ENCODE measurements around the gene LMAN2L. TPM values are rescaled to one million over a fixed set of nuclear protein-coding genes. Genes with fewer than 3 reads are reported as not detected.

The LMAN2L gene
- total and polyA plus RNA-seq, 8 donors, result 5.4 to 15.8 (median 6.8) TPM

DNA sequence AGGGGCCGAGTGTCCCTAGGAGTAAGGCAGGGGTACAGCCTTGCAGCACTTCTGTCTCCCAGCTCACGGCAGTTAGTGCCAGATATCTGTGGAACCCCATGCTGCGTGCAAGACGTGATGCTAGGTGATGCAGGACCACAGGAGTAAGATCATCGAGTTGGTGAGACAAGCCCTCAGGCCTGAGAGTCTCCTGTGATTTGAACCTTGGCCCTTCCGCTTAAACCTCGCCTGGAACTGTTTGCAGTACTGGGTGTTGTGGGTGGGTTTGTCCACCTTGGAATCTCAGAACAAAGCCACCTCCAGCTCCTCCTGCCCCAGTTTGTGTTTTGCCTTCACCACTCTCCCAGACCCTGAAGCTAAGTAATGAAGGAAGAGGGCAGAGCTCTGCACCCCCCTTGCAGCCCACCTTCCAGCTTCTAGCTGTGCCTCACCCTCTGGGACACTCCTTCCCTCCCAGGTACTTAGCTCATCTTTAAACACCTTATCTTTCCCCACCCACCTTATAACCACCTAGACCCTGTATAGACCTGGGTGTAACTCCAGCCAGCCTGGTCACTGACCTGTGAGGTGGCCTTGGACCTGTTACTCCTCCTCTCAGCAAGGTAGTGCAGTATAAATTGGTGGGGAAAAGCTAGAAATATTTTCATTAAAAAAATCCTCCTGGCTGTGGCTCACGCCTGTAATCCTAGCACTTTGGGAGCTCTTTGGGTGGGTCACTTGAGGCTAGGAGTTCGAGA, 27.4 kb upstream of the LMAN2L start:
- ATAC-seq (no peak), DNase-seq (no peak), FAIRE-seq (no peak)
- 84 to 91% methylated on average over 9 of the region's 9 CpGs for WGBS, 2 donors
- intact Hi-C loops (cut with DNase I), result no loop called here
- Histone ChIP-seq H3K4me3 (no peak overlapping the region), H3K36me3 (no peaks in the 10 kb centered on the region), H3K9me3 (no peaks in the 10 kb centered on the region), H3K27ac (no peak overlapping the region), H3K4me1 (peaks cover 7 to 20% (median 11%) of the 10 kb centered on the region in 3 donors), H3K27me3 (no peaks in the 10 kb centered on the region)
- TF ChIP-seq, protein P1, sequence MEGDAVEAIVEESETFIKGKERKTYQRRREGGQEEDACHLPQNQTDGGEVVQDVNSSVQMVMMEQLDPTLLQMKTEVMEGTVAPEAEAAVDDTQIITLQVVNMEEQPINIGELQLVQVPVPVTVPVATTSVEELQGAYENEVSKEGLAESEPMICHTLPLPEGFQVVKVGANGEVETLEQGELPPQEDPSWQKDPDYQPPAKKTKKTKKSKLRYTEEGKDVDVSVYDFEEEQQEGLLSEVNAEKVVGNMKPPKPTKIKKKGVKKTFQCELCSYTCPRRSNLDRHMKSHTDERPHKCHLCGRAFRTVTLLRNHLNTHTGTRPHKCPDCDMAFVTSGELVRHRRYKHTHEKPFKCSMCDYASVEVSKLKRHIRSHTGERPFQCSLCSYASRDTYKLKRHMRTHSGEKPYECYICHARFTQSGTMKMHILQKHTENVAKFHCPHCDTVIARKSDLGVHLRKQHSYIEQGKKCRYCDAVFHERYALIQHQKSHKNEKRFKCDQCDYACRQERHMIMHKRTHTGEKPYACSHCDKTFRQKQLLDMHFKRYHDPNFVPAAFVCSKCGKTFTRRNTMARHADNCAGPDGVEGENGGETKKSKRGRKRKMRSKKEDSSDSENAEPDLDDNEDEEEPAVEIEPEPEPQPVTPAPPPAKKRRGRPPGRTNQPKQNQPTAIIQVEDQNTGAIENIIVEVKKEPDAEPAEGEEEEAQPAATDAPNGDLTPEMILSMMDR (IDR thresholded peaks at IDR 0.05), result no peak

DNA sequence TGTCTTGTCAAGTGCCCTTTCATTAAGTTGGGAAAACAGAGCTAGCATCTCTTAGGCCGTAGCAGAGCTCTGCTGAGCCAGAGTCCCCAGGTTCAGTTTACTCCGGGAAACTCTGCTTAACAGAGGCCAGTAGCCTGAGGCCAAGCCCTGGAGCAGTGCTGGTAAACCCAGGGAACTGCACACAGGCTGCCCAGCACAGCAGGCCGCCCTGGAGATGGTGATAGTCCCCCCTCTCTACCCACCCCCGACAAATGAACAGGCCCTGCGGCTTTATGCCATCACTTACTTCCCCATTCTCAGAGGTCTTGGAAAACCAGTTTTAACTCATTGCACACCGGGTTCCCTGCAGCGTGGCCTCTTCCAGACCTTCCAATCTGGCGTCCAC, 24.4 kb upstream of the LMAN2L start:
- Histone ChIP-seq H3K36me3 (no peaks in the 10 kb centered on the region), H3K27ac (peak overlapping the region in 2 of 4 donors; percentile 3 to 64), H3K4me1 (peaks cover 7 to 31% (median 11%) of the 10 kb centered on the region in 3 donors), H3K9me3 (no peaks in the 10 kb centered on the region), H3K4me3 (peak overlapping the region in 2 of 4 donors; percentile 19 to 77), H3K27me3 (no peaks in the 10 kb centered on the region)
- no peak for DNase-seq
- intact Hi-C loops (cut with DNase I), result no loop called here
- TF ChIP-seq, protein P1 (IDR thresholded peaks at IDR 0.05), result no peak
- ATAC-seq, result peak in 2 of 4 donors; percentile 21 to 24
- 33 to 35% methylated on average over 8 of the region's 8 CpGs for WGBS, 2 donors
- FAIRE-seq, result no peak

DNA sequence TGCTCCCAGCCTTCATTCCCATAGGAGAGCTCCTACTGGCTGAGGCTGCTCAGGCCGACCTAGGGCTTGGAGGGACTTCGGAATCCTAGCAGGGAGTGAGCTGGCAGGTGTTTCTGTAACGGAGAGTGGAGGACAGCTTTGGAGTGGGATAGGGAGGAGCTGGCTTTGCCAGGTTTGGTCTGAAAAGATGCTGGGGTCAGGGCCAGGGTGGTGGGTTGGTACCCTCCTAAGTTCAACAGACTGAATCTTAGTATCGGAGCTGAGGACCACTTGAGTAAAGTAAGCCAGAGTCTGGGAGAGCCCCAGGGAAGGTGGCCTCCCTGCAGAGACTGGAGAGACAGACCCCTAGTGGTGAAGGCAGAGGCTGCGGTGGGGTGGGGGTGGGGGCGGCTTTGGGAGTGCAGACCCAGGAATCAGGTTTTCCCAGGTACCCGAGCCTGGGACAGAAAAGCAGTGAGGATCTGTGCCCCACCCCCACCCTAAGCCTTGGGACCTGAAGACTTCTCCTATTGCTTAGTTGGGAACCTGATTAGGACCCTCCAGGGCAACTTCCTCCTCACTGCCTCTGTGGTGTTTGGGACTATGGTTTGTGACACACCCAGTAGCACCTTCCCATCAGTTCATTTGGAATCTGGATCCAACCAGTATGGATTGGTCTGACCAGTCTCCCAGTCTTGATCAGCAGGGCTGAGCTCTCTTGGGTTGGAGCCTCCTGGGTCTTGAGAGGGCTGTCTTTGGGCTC, 23.8 kb upstream of the LMAN2L start:
- intact Hi-C loops (cut with DNase I), result no loop called here
- no peak for FAIRE-seq
- peak overlapping the region in 2 of 4 donors; percentile 22 to 64 for H3K27ac ChIP-seq

DNA sequence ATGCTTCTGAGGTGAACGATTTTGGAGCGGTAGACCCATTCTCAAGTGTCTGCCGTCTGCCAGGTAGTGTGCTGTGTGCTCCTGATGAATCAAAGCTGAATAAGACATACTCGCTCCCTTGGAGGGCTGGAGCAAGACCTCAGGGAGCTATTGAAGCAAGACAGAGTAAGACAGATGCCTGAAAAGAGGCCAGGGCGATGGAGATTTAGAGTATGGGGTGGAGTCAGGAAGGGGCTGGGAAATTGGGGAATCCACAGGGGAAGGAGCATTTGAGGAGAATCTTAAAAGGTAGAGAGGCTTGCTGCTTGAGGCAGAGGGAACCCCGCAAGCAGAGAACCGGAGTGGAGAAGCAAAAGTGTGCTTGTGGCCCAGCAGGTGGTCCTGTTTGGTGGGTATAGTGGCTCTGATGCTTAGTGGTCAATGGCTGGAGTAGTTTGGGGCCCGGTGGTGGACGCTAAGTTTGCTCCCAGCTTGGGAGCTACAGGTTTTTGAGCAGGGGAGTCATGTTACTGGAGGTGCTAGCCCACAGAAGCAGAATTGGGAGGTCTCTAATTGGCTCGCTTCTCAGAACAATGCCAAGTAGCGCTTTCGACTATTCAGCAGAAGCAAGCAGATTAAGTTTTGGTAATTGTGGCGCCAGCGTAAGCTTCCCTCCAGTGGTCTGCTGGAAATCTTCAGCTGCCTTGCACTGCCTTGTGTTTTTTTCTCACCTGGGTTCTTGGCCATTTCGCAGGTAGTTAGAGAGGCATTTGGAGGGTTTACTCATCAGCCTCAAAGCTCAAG, 22.9 kb upstream of the LMAN2L start:
- intact Hi-C loops (cut with DNase I), result no loop called here
- Histone ChIP-seq H3K36me3 (no peaks in the 10 kb centered on the region), H3K4me1 (peaks cover 7 to 31% (median 11%) of the 10 kb centered on the region in 3 donors), H3K27me3 (no peaks in the 10 kb centered on the region), H3K27ac (peak overlapping the region in 3 of 4 donors; percentile 19 to 64 (median 22)), H3K4me3 (peak overlapping the region in 2 of 4 donors; percentile 77 to 80), H3K9me3 (no peaks in the 10 kb centered on the region)
- FAIRE-seq (no peak), ATAC-seq (no peak), DNase-seq (no peak)
- WGBS, 2 donors, result 15 to 20% methylated on average over 15 of the region's 15 CpGs
- TF ChIP-seq, protein P1 (IDR thresholded peaks at IDR 0.05), result no peak

More for the DNA sequence above, 23.8 kb upstream of the LMAN2L start:
- H3K4me1 ChIP-seq, result peaks cover 7 to 31% (median 11%) of the 10 kb centered on the region in 3 donors
- WGBS, 2 donors, result 2 to 9% methylated on average over 5 to 7 of the region's 7 CpGs
- TF ChIP-seq, protein P1 (IDR thresholded peaks at IDR 0.05), result peak; percentile 20 to 41 (median 34)
- DNase-seq (peak in 1 of 6 donors; percentile 21), ATAC-seq (peak in 3 of 4 donors; percentile 23 to 41 (median 30))
- H3K36me3 ChIP-seq, result no peaks in the 10 kb centered on the region
- H3K9me3 ChIP-seq, result no peaks in the 10 kb centered on the region
- peak overlapping the region in 3 of 4 donors; percentile 12 to 80 (median 77) for H3K4me3 ChIP-seq
- H3K27me3 ChIP-seq, result no peaks in the 10 kb centered on the region

All from pancreas (tissue), 10 donors.